AG10803 (cell line): Measurements from ENCODE around the gene COX10.
"Not testable (repeated sequence)": the region's sequence is repeated elsewhere in the genome, so short reads cannot be mapped to it uniquely, and the experiment has no call there.

Experiments used
- DNase-seq: peaks from one replicate; pipeline ENCODE4 v3.0.0; 2010; ENCODE audit warnings: low read depth
- H3K4me3 ChIP-seq: 2 replicates; pipeline ENCODE4 v1.5.1; 2011; ENCODE audit warnings: mild to moderate bottlenecking, low read length, control low read depth
- TF ChIP-seq, protein P1 (sequence below): conservative IDR thresholded peaks from 2 replicates; pipeline ENCODE4 v1.5.1; 2011; ENCODE audit warnings: mild to moderate bottlenecking, low read length, control low read depth, inconsistent platforms

Gene COX10

GRCh38 chr17:14169287-14169686 is 100.0 kb downstream of the COX10 start:
- TF ChIP-seq, protein P1, sequence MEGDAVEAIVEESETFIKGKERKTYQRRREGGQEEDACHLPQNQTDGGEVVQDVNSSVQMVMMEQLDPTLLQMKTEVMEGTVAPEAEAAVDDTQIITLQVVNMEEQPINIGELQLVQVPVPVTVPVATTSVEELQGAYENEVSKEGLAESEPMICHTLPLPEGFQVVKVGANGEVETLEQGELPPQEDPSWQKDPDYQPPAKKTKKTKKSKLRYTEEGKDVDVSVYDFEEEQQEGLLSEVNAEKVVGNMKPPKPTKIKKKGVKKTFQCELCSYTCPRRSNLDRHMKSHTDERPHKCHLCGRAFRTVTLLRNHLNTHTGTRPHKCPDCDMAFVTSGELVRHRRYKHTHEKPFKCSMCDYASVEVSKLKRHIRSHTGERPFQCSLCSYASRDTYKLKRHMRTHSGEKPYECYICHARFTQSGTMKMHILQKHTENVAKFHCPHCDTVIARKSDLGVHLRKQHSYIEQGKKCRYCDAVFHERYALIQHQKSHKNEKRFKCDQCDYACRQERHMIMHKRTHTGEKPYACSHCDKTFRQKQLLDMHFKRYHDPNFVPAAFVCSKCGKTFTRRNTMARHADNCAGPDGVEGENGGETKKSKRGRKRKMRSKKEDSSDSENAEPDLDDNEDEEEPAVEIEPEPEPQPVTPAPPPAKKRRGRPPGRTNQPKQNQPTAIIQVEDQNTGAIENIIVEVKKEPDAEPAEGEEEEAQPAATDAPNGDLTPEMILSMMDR, result no peak
- H3K4me3 ChIP-seq, result no peak overlapping the region
- no peak for DNase-seq

- TF ChIP-seq, protein P1, result no peak
- no peak overlapping the region for H3K4me3 ChIP-seq
- no peak for DNase-seq
Measured at GRCh38 chr17:14169901-14170300, 100.6 kb downstream of the COX10 start.

- not testable (repeated sequence) for DNase-seq, H3K4me3 ChIP-seq
Measured at GRCh38 chr17:14176989-14177388, 107.7 kb downstream of the COX10 start.

- not testable (repeated sequence) for DNase-seq, H3K4me3 ChIP-seq
Measured at GRCh38 chr17:14177801-14178200, 108.5 kb downstream of the COX10 start.

- DNase-seq, H3K4me3 ChIP-seq: not testable (repeated sequence)
Measured at GRCh38 chr17:14179951-14180350, 110.6 kb downstream of the COX10 start.

- not testable (repeated sequence) for DNase-seq, H3K4me3 ChIP-seq
Measured at GRCh38 chr17:14182084-14182483, 112.8 kb downstream of the COX10 start.

DNA sequence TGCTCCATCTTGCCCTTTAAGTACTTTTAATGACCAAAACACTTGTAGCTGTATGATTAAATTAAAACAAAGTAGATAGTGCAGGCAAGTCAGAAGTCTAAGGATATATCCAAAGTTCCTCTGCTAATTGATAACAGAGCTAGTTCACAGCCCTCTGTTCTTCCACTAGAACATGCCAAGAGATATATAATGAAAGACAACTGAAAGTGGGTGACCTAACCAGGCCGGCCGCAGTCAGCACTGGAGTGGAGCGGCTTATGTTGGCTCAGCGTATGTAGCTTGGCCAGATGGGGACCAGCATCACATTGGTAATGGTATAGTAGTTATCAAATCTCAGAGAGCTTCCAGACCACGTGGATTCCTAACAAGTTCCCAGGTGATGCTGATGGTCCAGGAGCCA is 115.2 kb downstream of the COX10 start:
- not testable (repeated sequence) for DNase-seq, H3K4me3 ChIP-seq

DNA sequence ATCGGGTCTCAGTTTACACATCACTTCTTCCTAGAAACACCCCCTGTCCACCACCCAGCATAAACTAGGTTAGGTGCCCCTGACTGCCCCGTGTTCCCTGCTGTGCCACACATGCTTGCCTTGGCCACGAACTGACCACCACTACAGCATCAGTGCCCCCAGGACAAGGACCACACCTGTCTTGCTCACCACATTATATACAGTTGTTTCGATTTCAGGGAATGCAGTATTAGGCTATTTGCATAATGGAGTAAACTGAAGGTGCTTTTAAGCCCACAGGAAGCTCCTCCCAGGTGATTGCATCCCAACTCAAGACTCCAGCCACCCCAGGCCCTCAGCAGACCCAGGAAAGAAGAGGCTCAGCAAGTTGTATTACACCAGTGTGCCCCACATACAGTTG is 117.1 kb downstream of the COX10 start:
- not testable (repeated sequence) for H3K4me3 ChIP-seq, DNase-seq

GRCh38 chr17:14190774-14191173 is 121.5 kb downstream of the COX10 start:
- not testable (repeated sequence) for H3K4me3 ChIP-seq, DNase-seq

- not testable (repeated sequence) for DNase-seq, H3K4me3 ChIP-seq
Measured at GRCh38 chr17:14191469-14191868, 122.2 kb downstream of the COX10 start.

DNA sequence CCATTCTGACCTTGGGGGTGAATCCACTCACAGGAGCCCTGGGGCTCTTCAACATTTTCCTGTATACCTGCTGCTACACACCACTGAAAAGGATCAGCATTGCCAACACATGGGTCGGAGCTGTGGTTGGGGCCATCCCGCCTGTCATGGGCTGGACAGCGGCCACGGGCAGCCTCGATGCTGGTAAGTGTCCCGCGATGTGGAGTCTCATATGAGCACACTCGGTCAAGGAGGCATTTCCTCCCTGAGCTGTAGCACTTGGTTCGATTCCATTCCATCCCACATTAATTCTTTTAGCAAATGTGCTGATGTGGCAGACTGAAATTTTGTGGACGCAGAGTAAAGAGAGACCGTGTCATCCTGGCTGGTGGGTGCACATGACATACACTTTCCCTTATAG is 122.7 kb downstream of the COX10 start:
- DNase-seq, H3K4me3 ChIP-seq: not testable (repeated sequence)

DNA sequence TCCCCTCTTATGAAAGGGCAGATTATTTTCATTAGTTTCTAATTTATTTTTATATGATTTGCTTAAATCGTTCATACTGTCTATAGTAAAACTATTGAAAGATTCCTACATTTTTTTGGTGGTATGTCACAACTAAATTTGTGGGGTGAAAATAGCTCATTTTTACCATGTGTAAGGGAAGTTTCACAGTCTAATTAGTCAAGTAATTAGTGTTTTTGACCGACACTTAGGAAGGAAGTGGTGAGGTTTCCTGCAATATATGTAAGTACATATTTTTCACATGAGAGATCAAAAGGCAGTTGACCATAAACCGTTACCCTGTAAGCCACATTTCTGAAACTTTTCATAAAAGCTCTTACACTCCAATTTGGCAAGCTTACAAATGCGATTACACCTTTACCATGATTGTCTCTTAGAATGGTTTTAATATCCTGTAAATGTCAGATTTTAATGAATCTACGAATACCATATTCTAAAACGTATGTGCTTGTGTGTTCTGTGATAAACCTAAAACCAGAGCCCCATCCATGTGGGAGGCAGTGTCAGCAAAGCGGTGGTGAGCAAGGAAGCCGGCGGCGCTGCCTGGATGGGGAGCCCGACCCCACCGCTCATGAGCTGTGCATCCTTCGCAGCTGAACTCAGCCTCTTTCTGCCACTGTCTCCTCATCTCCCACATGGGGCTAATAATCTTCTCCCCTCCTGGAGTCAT is 123.5 kb downstream of the COX10 start:
- not testable (repeated sequence) for DNase-seq, H3K4me3 ChIP-seq

- TF ChIP-seq, protein P1, result no peak; the same call in 1 of the 2 replicates
- H3K4me3 ChIP-seq, result no peak overlapping the region
- DNase-seq, result no peak
Measured at GRCh38 chr17:14196377-14196997, 127.2 kb downstream of the COX10 start.
